Liver (tissue), 9 donors: ENCODE data around the gene HRCT1. TPM values are rescaled to one million over a fixed set of nuclear protein-coding genes. Genes with fewer than 3 reads are reported as not detected.

ENCODE experiments used
- DNase-seq: peaks from one replicate; pipeline ENCODE4 v3.0.0-alpha.2; 2017; ENCODE audit warnings: low spot score
- H3K27ac ChIP-seq, 2 donors: one replicate each; pipeline ENCODE4 v1.7.0; 2013; ENCODE audit warnings: inconsistent platforms in 2 of 2, low read length in 2 of 2, control low read depth in 1 of 2, low read depth in 1 of 2, mild to moderate bottlenecking in 1 of 2
- H3K27me3 ChIP-seq, 4 donors: one replicate each; pipeline versions ENCODE4 v1.6.1 to v1.7.0; 2013; ENCODE audit warnings: low read length in 3 of 4, inconsistent platforms in 1 of 4, mild to moderate bottlenecking in 1 of 4, moderate library complexity in 1 of 4; ENCODE audit not compliant: control insufficient read depth in 4 of 4, insufficient read depth in 4 of 4
- H3K36me3 ChIP-seq, 4 donors: one replicate each; pipeline versions ENCODE4 v1.6.1 to v1.7.0; 2013; ENCODE audit warnings: low read length in 3 of 4, mild to moderate bottlenecking in 3 of 4, low read depth in 1 of 4, moderate library complexity in 1 of 4; ENCODE audit not compliant: control insufficient read depth in 4 of 4, insufficient read depth in 3 of 4
- H3K4me1 ChIP-seq, 4 donors: one replicate each; pipeline versions ENCODE4 v1.6.1 to v1.7.0; 2013; ENCODE audit warnings: low read length in 3 of 4, mild to moderate bottlenecking in 3 of 4, moderate library complexity in 1 of 4; ENCODE audit not compliant: control insufficient read depth in 4 of 4, insufficient read depth in 4 of 4
- H3K4me3 ChIP-seq, 3 donors: one replicate each; pipeline versions ENCODE4 v1.6.1 to v1.7.0; 2013; ENCODE audit warnings: low read length in 3 of 3, control low read depth in 1 of 3, low read depth in 1 of 3, mild to moderate bottlenecking in 1 of 3
- H3K9ac ChIP-seq, 2 donors: one replicate each; pipeline ENCODE4 v1.7.0; 2013; ENCODE audit warnings: low read length in 2 of 2, mild to moderate bottlenecking in 2 of 2, moderate library complexity in 2 of 2, control low read depth in 1 of 2, low read depth in 1 of 2
- H3K9me3 ChIP-seq, 4 donors: one replicate each; pipeline versions ENCODE4 v1.6.1 to v1.7.0; 2013; ENCODE audit warnings: low read length in 3 of 4; ENCODE audit not compliant: control insufficient read depth in 4 of 4
- CTCF ChIP-seq: fragments of 150-350 bp; IDR thresholded peaks from 2 replicates; pipeline ENCODE4 v1.5.1; 2017; ENCODE audit warnings: improper control_type of control experiment, low read depth, low read length; ENCODE audit not compliant: missing input control
- EGR1 ChIP-seq, 2 donors: IDR thresholded peaks; 2 replicates each; pipeline ENCODE4 v1.6.1; 2016 to 2018; ENCODE audit warnings: antibody characterized with exemption in 2 of 2, low read depth in 2 of 2
- FOXA1 ChIP-seq: IDR thresholded peaks from 2 replicates; pipeline ENCODE4 v1.6.1; 2016; ENCODE audit warnings: antibody characterized with exemption
- FOXA2 ChIP-seq: IDR thresholded peaks from 2 replicates; pipeline ENCODE4 v1.6.1; 2016; ENCODE audit warnings: antibody characterized with exemption
- GABPA ChIP-seq, 2 donors: IDR thresholded peaks in 1 of 2; conservative IDR thresholded peaks in 1 of 2; 2 replicates each; pipeline ENCODE4 v1.6.1; 2016; ENCODE audit warnings: antibody characterized with exemption in 2 of 2, mild to moderate bottlenecking in 1 of 2, moderate library complexity in 1 of 2
- HNF4A ChIP-seq, 2 donors: conservative IDR thresholded peaks; 2 replicates each; pipeline ENCODE4 v1.6.1; 2016; ENCODE audit warnings: antibody characterized with exemption in 2 of 2, mild to moderate bottlenecking in 2 of 2
- HNF4G ChIP-seq: IDR thresholded peaks from 2 replicates; pipeline ENCODE4 v1.6.1; 2016; ENCODE audit warnings: antibody characterized with exemption
- JUND ChIP-seq, 2 donors: IDR thresholded peaks; 2 replicates each; pipeline ENCODE4 v1.6.1; 2016; ENCODE audit warnings: antibody characterized with exemption in 2 of 2
- NR2F2 ChIP-seq: IDR thresholded peaks from 2 replicates; pipeline ENCODE4 v1.6.1; 2016; ENCODE audit warnings: antibody characterized with exemption
- RAD21 ChIP-seq, 2 donors: IDR thresholded peaks; 2 replicates each; pipeline ENCODE4 v1.6.1; 2016; ENCODE audit warnings: antibody characterized with exemption in 2 of 2, mild to moderate bottlenecking in 2 of 2
- REST ChIP-seq: IDR thresholded peaks from 2 replicates; pipeline ENCODE4 v1.6.1; 2016; ENCODE audit warnings: antibody characterized with exemption, mild to moderate bottlenecking
- RXRA ChIP-seq, 2 donors: IDR thresholded peaks; 2 replicates each; pipeline ENCODE4 v1.6.1; 2017 to 2018; ENCODE audit warnings: antibody characterized with exemption in 2 of 2, mild to moderate bottlenecking in 1 of 2
- SP1 ChIP-seq: IDR thresholded peaks from 2 replicates; pipeline ENCODE4 v1.6.1; 2018; ENCODE audit warnings: antibody characterized with exemption, mild to moderate bottlenecking
- TAF1 ChIP-seq: conservative IDR thresholded peaks from 2 replicates; pipeline ENCODE4 v1.6.1; 2016; ENCODE audit warnings: antibody characterized with exemption, mild to moderate bottlenecking
- YY1 ChIP-seq: IDR thresholded peaks from 2 replicates; pipeline ENCODE4 v1.6.1; 2016; ENCODE audit warnings: antibody characterized with exemption, mild to moderate bottlenecking
- ZBTB33 ChIP-seq: IDR thresholded peaks from 2 replicates; pipeline ENCODE4 v1.6.1; 2016; ENCODE audit warnings: antibody characterized with exemption
- whole genome bisulfite sequencing: extraction: QIAGEN DNeasy Blood & Tissue Kit; methylation state at CpG from one replicate; pipeline ENCODE4 v1.1.7; 2013; 5-methylcytosine and 5-hydroxymethylcytosine counted together
- polyA plus RNA-seq, 2 donors: library from polyadenylated mRNA; stranded (reverse) in 1 of 2; unstranded in 1 of 2; fragments of 200-250 nt in 1 of 2; fragments of >200 nt in 1 of 2; fragmentation: Nextera tagmentation in 1 of 2; extraction: Ambion mirVana in 1 of 2; gene quantifications; one replicate each; pipeline versions ENCODE4 v1.2.1 to v1.2.3, GENCODE V29; 2013 to 2015
- total RNA-seq, 2 donors: library from RNA; depleted of rRNA; stranded (reverse); fragments of >200 nt; gene quantifications; one replicate each; pipeline ENCODE4 v1.2.3, GENCODE V29; 2014
- TF ChIP-seq, protein P1 (sequence below): IDR thresholded peaks from 2 replicates; pipeline ENCODE4 v1.6.1; 2016; ENCODE audit warnings: antibody characterized with exemption
- TF ChIP-seq, protein P2 (sequence below): IDR thresholded peaks from 2 replicates; pipeline ENCODE4 v1.6.1; 2016; ENCODE audit warnings: antibody characterized with exemption
- donor health status: healthy.
- donor health status: healthy.
- donor health status: healthy.
- donor health status: healthy.
- donor health status: healthy.

HRCT1 gene
- total and polyA plus RNA-seq, 4 donors = 0.08 to 2.9 (median 0.27) TPM

GRCh38 chr9:35956651-35957050 lies 50.6 kb downstream of the HRCT1 start:
- DNase-seq = no peak
- no peak for TF ChIP-seq NR2F2
- no peak for TF ChIP-seq FOXA1
- TF ChIP-seq FOXA2 = no peak
- no peak for TF ChIP-seq YY1
- no peak for TF ChIP-seq HNF4G
- TF ChIP-seq SP1 = no peak
- TF ChIP-seq RXRA (IDR thresholded peaks at IDR 0.05) = no peak
- no peak for TF ChIP-seq TAF1
- TF ChIP-seq REST = no peak
- no peak for TF ChIP-seq GABPA (IDR thresholded peaks at IDR 0.05 in 1 of 2, conservative IDR thresholded peaks at IDR 0.05 in 1 of 2)
- TF ChIP-seq, protein P1, sequence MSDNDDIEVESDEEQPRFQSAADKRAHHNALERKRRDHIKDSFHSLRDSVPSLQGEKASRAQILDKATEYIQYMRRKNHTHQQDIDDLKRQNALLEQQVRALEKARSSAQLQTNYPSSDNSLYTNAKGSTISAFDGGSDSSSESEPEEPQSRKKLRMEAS = no peak
- TF ChIP-seq RAD21 (IDR thresholded peaks at IDR 0.05) = no peak
- TF ChIP-seq, protein P2, sequence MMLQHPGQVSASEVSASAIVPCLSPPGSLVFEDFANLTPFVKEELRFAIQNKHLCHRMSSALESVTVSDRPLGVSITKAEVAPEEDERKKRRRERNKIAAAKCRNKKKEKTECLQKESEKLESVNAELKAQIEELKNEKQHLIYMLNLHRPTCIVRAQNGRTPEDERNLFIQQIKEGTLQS = no peak
- TF ChIP-seq ZBTB33 = no peak
- no peak for TF ChIP-seq HNF4A (conservative IDR thresholded peaks at IDR 0.05)
- no peak for TF ChIP-seq CTCF
- TF ChIP-seq JUND (IDR thresholded peaks at IDR 0.05) = no peak
- no peak for TF ChIP-seq EGR1 (IDR thresholded peaks at IDR 0.05; ENCODE audit: low read depth in 2 of 2)
- Histone ChIP-seq H3K4me3 (no peak overlapping the region), H3K9ac (no peak overlapping the region), H3K27me3 (peaks cover 0 to 2% (median 0%) of the 10 kb centered on the region in 4 donors), H3K4me1 (no peaks in the 10 kb centered on the region), H3K36me3 (no peaks in the 10 kb centered on the region), H3K27ac (no peak overlapping the region), H3K9me3 (no peaks in the 10 kb centered on the region)
- 75% methylated on average over 5 of the region's 5 CpGs for WGBS

Other genes with a start within 250 kb of the HRCT1 start
- gene RMRP, start 248.2 kb upstream of the HRCT1 start, total RNA-seq = over 10,000 TPM in 1 of 2 donors, 1,000 to 10,000 TPM in 1; 5,304 to 67,037 TPM
- gene RMRP, start 248.2 kb upstream of the HRCT1 start, polyA plus RNA-seq = 10 to 100 TPM in 1 of 2 donors, 1 to 10 TPM in 1; 5.3 to 50.9 TPM
- 1 to 10 TPM; 5.4 to 6.7 TPM for gene CCDC107, start 247.9 kb upstream of the HRCT1 start, total RNA-seq
- gene CCDC107, start 247.9 kb upstream of the HRCT1 start, polyA plus RNA-seq = 10 to 100 TPM; 14.2 to 20.2 TPM
- 1 to 10 TPM in 1 of 2 donors, under 1 TPM in 1; under 0.01 to 7.4 TPM for gene ARHGEF39, start 241.0 kb upstream of the HRCT1 start, total RNA-seq
- gene ARHGEF39, start 241.0 kb upstream of the HRCT1 start, polyA plus RNA-seq = under 1 TPM; 0.74 TPM
- under 1 TPM; 0.47 to 0.67 TPM for gene CA9, start 232.3 kb upstream of the HRCT1 start, total RNA-seq
- gene CA9, start 232.3 kb upstream of the HRCT1 start, polyA plus RNA-seq = 1 to 10 TPM in 1 of 2 donors, under 1 TPM in 1; 0.93 to 2.2 TPM
- gene TPM2, start 216.3 kb upstream of the HRCT1 start, total RNA-seq = 10 to 100 TPM in 1 of 2 donors, 1 to 10 TPM in 1; 4.3 to 23.7 TPM
- gene TPM2, start 216.3 kb upstream of the HRCT1 start, polyA plus RNA-seq = 10 to 100 TPM in 1 of 2 donors, 1 to 10 TPM in 1; 4.2 to 31.4 TPM
- 100 to 1,000 TPM; 149 to 184 TPM for gene TLN1, start 174.0 kb upstream of the HRCT1 start, total RNA-seq
- gene TLN1, start 174.0 kb upstream of the HRCT1 start, polyA plus RNA-seq = 100 to 1,000 TPM in 1 of 2 donors, 10 to 100 TPM in 1; 24.5 to 102 TPM
- 10 to 100 TPM in 1 of 2 donors, 1 to 10 TPM in 1; 9.2 to 21.3 TPM for gene CREB3, start 173.5 kb upstream of the HRCT1 start, total RNA-seq
- 10 to 100 TPM; 14.9 to 21.4 TPM for gene CREB3, start 173.5 kb upstream of the HRCT1 start, polyA plus RNA-seq
- gene GBA2, start 157.0 kb upstream of the HRCT1 start, total RNA-seq = 10 to 100 TPM; 24.1 to 65.3 TPM
- 10 to 100 TPM; 24.5 to 27.1 TPM for gene GBA2, start 157.0 kb upstream of the HRCT1 start, polyA plus RNA-seq
- 10 to 100 TPM in 1 of 2 donors, 1 to 10 TPM in 1; 5.1 to 10.7 TPM for gene RGP1, start 156.9 kb upstream of the HRCT1 start, total RNA-seq
- gene RGP1, start 156.9 kb upstream of the HRCT1 start, polyA plus RNA-seq = 1 to 10 TPM; 2.6 to 6.6 TPM
- not detected for gene MSMP, start 151.9 kb upstream of the HRCT1 start, total RNA-seq
- not detected for gene MSMP, start 151.9 kb upstream of the HRCT1 start, polyA plus RNA-seq
- gene NPR2, start 114.6 kb upstream of the HRCT1 start, total RNA-seq = 10 to 100 TPM in 1 of 2 donors, 1 to 10 TPM in 1; 9.4 to 17.1 TPM
- gene NPR2, start 114.6 kb upstream of the HRCT1 start, polyA plus RNA-seq = 10 to 100 TPM in 1 of 2 donors, 1 to 10 TPM in 1; 8.6 to 13.0 TPM
- under 1 TPM; 0.25 to 0.56 TPM for gene SPAG8, start 93.9 kb upstream of the HRCT1 start, total RNA-seq
- under 1 TPM; 0.14 TPM for gene SPAG8, start 93.9 kb upstream of the HRCT1 start, polyA plus RNA-seq
- 10 to 100 TPM; 34.3 to 35.0 TPM for gene HINT2, start 91.2 kb upstream of the HRCT1 start, total RNA-seq
- gene HINT2, start 91.2 kb upstream of the HRCT1 start, polyA plus RNA-seq = 100 to 1,000 TPM; 117 to 176 TPM
- gene FAM221B, start 77.5 kb upstream of the HRCT1 start, total RNA-seq = not detected
- gene FAM221B, start 77.5 kb upstream of the HRCT1 start, polyA plus RNA-seq = under 1 TPM in 1 of 2 donors, not detected in 1; 0.35 TPM
- gene TMEM8B, start 77.0 kb upstream of the HRCT1 start, total RNA-seq = 1 to 10 TPM; 3.1 to 5.4 TPM
- 1 to 10 TPM; 1.1 to 2.3 TPM for gene TMEM8B, start 77.0 kb upstream of the HRCT1 start, polyA plus RNA-seq
- not detected for gene OR13J1, start 35.8 kb upstream of the HRCT1 start, total RNA-seq
- gene OR13J1, start 35.8 kb upstream of the HRCT1 start, polyA plus RNA-seq = not detected
- gene SPAAR, start 3.3 kb downstream of the HRCT1 start, total RNA-seq = 1 to 10 TPM in 1 of 2 donors, under 1 TPM in 1; 0.65 to 2.4 TPM
- 1 to 10 TPM; 1.1 TPM for gene SPAAR, start 3.3 kb downstream of the HRCT1 start, polyA plus RNA-seq
- not detected for gene OR2S2, start 52.0 kb downstream of the HRCT1 start, total RNA-seq
- not detected for gene OR2S2, start 52.0 kb downstream of the HRCT1 start, polyA plus RNA-seq
- 1 to 10 TPM; 2.1 to 3.5 TPM for gene RECK, start 130.7 kb downstream of the HRCT1 start, total RNA-seq
- 1 to 10 TPM; 2.1 to 2.5 TPM for gene RECK, start 130.7 kb downstream of the HRCT1 start, polyA plus RNA-seq
- 10 to 100 TPM in 1 of 2 donors, 1 to 10 TPM in 1; 2.8 to 17.6 TPM for gene GLIPR2, start 230.5 kb downstream of the HRCT1 start, total RNA-seq
- 1 to 10 TPM; 1.7 to 3.0 TPM for gene GLIPR2, start 230.5 kb downstream of the HRCT1 start, polyA plus RNA-seq